ENCODE data around the gene PRDM16.

DNA sequence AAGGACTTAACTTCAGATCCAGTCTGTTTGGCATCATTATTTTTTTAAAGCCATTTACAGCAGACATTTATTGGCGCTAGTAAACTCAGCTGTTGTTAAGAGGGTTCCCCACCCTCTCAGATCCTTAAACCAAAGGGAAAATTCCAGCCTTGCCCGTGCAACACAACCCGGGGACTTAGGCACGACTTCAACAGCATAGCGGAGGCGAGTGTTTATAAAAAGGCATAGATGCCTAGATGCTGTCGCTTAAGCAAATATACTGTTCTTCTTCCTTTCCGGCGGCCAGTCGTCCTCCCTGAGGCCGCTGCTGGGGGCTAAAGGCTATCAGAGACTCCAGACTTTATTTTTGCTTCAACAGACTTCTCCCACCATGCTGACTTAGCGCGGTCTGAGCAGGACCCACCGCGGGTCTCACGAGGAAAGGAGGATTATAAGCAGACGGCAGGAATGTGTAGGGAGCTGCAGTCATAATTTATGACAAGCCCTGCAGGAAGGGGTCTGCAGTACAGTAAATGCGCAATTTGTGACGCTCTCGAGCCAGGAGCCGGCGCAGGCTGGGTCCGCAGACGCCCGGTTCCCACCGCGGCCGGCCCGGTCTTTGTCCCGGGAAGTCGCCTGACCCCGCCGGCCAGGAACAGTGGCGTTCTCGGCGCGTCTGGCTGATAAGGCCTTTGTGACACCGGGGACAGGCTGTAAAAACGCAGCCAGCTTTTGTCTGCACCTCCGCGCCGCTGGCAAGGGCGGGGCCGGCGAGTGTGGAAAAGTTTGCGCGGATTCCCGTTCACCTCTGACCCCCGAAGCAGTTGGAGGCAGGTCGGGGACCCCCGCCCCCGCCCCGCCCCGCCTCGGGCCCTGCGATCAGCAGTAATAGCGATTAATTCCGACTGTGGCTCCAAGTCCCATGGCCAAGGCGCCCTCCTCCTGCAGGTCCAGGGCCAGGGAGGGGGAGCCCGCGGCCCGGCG lies 324.3 kb downstream of the PRDM16 start:
- TF ChIP-seq, protein P1, sequence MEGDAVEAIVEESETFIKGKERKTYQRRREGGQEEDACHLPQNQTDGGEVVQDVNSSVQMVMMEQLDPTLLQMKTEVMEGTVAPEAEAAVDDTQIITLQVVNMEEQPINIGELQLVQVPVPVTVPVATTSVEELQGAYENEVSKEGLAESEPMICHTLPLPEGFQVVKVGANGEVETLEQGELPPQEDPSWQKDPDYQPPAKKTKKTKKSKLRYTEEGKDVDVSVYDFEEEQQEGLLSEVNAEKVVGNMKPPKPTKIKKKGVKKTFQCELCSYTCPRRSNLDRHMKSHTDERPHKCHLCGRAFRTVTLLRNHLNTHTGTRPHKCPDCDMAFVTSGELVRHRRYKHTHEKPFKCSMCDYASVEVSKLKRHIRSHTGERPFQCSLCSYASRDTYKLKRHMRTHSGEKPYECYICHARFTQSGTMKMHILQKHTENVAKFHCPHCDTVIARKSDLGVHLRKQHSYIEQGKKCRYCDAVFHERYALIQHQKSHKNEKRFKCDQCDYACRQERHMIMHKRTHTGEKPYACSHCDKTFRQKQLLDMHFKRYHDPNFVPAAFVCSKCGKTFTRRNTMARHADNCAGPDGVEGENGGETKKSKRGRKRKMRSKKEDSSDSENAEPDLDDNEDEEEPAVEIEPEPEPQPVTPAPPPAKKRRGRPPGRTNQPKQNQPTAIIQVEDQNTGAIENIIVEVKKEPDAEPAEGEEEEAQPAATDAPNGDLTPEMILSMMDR (IDR thresholded peaks at IDR 0.05): no peak
- TF ChIP-seq POLR2A (IDR thresholded peaks at IDR 0.05): no peak
